OCI-LY3 (cell line): Measurements from ENCODE around the gene RPL12.

ENCODE experiments used
- H2AFZ ChIP-seq: fragments of 200-600, 300-600 bp; shearing (Covaris generic); 2 replicates; pipeline ENCODE4 v1.6.0; 2014; ENCODE audit warnings: antibody characterized with exemption, low read depth, low read length
- H3K27ac ChIP-seq: fragments of 200-600, 300-600 bp; sonication (generic); 2 replicates; pipeline ENCODE4 v1.5.1; 2014; ENCODE audit warnings: mild to moderate bottlenecking, low read length, moderate library complexity, mixed read lengths
- H3K27me3 ChIP-seq: fragments of 200-600, 300-600 bp; sonication (generic); 2 replicates; pipeline ENCODE4 v1.6.1; 2014; ENCODE audit warnings: low read depth, low read length, mixed read lengths
- H3K36me3 ChIP-seq: fragments of 200-600, 300-600 bp; sonication (generic); replicated peaks from 2 replicates; pipeline ENCODE3; 2014; ENCODE audit warnings: low read depth, low read length, mixed read lengths
- H3K4me1 ChIP-seq: fragments of 300-600, 200-600 bp; sonication (generic); 2 replicates; pipeline ENCODE4 v1.6.1; 2014; ENCODE audit warnings: low read length, mixed read lengths
- H3K4me2 ChIP-seq: fragments of 200-600, 300-600 bp; sonication (generic); 2 replicates; pipeline ENCODE4 v1.6.1; 2014; ENCODE audit warnings: low read length, mixed read lengths
- H3K4me3 ChIP-seq: fragments of 300-600, 200-600 bp; sonication (generic); 2 replicates; pipeline ENCODE4 v1.5.1; 2014; ENCODE audit warnings: antibody characterized with exemption, mild to moderate bottlenecking, low read length, moderate library complexity
- H3K79me2 ChIP-seq: fragments of 300-600, 200-600 bp; shearing (Covaris generic); 2 replicates; pipeline ENCODE4 v1.6.1; 2014; ENCODE audit warnings: mild to moderate bottlenecking, low read length, mixed read lengths
- H3K9ac ChIP-seq: fragments of 300-600, 200-600 bp; shearing (Covaris generic); 2 replicates; pipeline ENCODE4 v1.6.0; 2014; ENCODE audit warnings: mild to moderate bottlenecking, low read length, moderate library complexity
- H3K9me3 ChIP-seq: fragments of 200-600, 300-600 bp; shearing (Covaris generic); 2 replicates; pipeline ENCODE4 v1.6.1; 2014; ENCODE audit warnings: low read length, mixed read lengths; ENCODE audit not compliant: insufficient read depth
- H4K20me1 ChIP-seq: fragments of 200-600, 300-600 bp; sonication (generic); 2 replicates; pipeline ENCODE4 v1.6.1; 2016; ENCODE audit warnings: low read length, mixed read lengths; ENCODE audit not compliant: insufficient read depth
- CTCF ChIP-seq: fragments of 200-600, 300-600 bp; sonication (generic); IDR thresholded peaks from 2 replicates; pipeline ENCODE4 v1.5.1; 2014; ENCODE audit warnings: antibody characterized with exemption, low read length, low read depth
- EZH2phosphoT487 ChIP-seq: fragments of 200-600 bp; shearing (Covaris generic); IDR thresholded peaks from 2 replicates; pipeline ENCODE4 v1.6.1; 2018; ENCODE audit warnings: antibody characterized with exemption, mixed run types, low read depth

RPL12 gene

DNA sequence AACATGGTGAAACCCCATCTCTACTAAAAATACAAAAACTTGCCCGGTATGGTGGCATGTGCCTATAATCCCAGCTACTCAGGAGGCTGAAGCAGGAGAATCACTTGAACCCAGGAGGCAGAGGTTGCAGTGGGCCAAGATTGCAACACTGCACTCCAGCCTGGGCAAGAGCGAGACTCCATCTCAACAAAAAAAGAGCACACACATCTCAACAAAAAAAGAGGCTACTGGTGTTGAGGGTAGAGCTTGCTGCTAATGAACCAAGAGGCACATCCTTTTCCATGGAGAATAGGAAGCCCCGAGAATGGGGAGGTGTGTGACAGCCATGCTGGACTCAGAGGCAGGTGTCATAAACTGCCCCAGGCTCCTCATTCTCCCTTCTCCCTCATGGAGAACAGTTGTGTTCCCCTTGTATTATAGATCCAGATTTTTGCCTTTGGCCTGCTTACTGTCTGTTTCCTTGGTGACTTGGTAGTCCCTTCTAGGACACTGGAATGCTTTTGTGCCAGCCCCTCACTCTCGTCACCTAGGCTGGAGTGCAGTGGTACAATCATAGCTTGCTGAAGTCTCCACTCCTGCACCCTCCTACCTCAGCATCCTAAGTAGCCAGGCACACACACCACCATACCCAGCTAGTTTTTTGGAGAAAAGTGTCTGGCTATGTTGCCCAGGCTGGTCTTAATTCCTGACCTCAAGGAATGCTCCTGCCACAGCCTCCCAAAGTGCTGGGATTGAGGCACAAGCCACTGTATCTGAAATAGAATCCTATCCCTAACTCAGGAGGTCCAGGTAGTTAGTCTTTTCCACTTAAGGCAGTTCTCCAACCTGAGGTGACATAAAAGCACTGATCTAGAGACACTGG lies 5.1 kb downstream of the RPL12 start:
- no peak overlapping the region for H2AFZ ChIP-seq
- H3K36me3 ChIP-seq = peaks cover 73% of the 10 kb centered on the region
- no peak overlapping the region for H3K4me3 ChIP-seq
- H3K9me3 ChIP-seq = no peaks in the 10 kb centered on the region
- H4K20me1 ChIP-seq = peaks cover 46% of the 10 kb centered on the region
- H3K4me1 ChIP-seq = peaks cover 12% of the 10 kb centered on the region
- H3K27me3 ChIP-seq = no peaks in the 10 kb centered on the region
- TF ChIP-seq EZH2phosphoT487 (no peak), CTCF (no peak)
- peak overlapping the region; percentile 11; the same call in 1 of the 2 replicates for H3K27ac ChIP-seq
- peaks cover 35% of the 10 kb centered on the region for H3K79me2 ChIP-seq
- H3K9ac ChIP-seq = no peak overlapping the region
- H3K4me2 ChIP-seq = no peak overlapping the region

DNA sequence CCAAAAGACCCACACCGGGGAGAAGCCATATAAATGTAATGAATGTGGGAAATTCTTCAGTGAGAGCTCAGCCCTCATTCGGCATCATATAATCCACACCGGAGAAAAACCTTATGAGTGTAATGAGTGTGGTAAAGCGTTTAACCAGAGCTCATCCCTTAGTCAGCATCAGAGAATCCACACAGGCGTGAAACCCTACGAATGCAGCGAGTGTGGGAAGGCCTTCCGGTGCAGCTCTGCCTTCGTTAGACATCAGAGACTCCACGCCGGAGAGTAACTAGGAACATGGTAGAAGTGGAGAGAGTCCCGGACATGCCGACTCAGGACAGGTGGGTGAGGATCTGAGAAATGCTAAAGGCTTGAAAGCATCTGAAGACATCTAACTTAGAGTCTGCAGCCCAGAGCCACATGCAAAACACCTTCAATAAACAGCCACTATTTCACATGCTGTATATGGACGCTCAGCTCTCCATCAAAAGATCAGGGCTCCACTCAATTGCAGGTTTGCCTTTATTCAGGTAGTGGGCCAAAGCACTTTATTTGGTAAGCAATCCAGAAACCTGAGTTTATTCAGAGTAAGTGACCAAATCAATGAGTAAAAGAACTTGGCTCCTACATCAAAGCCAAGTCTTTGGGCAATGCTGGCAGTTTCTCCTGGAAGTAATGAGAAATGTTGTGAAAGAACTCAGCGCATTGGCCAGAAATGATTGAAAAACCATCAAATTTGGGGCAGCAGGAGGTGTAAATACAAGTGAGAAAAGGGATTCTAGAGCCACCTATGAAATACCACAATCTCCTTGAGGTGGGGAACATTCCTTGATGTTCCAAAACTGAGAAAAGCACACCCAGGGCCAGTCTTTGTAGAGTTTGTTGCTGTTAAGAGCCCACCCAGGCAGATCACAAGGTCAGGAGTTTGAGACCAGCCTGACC lies 6.0 kb downstream of the RPL12 start:
- no peaks in the 10 kb centered on the region for H3K27me3 ChIP-seq
- H3K4me3 ChIP-seq = no peak overlapping the region
- peaks cover 70% of the 10 kb centered on the region for H3K36me3 ChIP-seq
- H3K9ac ChIP-seq = no peak overlapping the region
- H3K4me2 ChIP-seq = no peak overlapping the region
- no peak for TF ChIP-seq EZH2phosphoT487
- no peaks in the 10 kb centered on the region for H3K9me3 ChIP-seq
- peaks cover 12% of the 10 kb centered on the region for H3K4me1 ChIP-seq
- peaks cover 42% of the 10 kb centered on the region for H4K20me1 ChIP-seq
- no peak overlapping the region for H3K27ac ChIP-seq
- peaks cover 26% of the 10 kb centered on the region for H3K79me2 ChIP-seq
- no peak overlapping the region for H2AFZ ChIP-seq

DNA sequence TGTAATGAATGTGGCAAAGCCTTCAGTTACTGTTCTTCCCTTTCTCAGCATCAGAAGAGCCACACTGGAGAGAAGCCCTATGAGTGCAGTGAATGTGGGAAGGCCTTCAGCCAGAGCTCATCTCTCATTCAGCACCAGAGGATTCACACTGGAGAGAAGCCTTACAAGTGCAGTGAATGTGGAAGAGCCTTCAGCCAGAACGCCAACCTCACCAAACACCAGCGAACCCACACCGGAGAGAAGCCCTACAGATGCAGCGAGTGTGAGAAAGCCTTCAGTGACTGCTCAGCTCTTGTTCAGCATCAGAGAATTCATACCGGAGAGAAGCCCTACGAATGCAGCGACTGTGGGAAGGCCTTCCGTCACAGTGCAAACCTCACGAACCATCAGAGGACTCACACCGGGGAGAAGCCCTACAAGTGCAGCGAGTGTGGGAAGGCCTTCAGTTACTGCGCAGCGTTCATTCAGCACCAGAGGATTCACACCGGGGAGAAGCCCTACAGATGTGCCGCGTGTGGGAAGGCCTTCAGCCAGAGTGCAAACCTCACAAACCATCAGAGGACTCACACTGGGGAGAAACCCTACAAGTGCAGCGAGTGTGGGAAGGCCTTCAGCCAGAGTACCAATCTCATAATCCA lies 6.8 kb downstream of the RPL12 start:
- H3K4me2 ChIP-seq = no peak overlapping the region
- no peak overlapping the region for H3K4me3 ChIP-seq
- no peaks in the 10 kb centered on the region for H3K27me3 ChIP-seq
- H3K4me1 ChIP-seq = peaks cover 5% of the 10 kb centered on the region
- no peak overlapping the region for H2AFZ ChIP-seq
- peaks cover 18% of the 10 kb centered on the region for H3K79me2 ChIP-seq
- no peaks in the 10 kb centered on the region for H3K9me3 ChIP-seq
- TF ChIP-seq EZH2phosphoT487 = no peak
- TF ChIP-seq CTCF = no peak
- H3K36me3 ChIP-seq = peaks cover 67% of the 10 kb centered on the region
- H3K27ac ChIP-seq = no peak overlapping the region
- peaks cover 34% of the 10 kb centered on the region for H4K20me1 ChIP-seq
- no peak overlapping the region for H3K9ac ChIP-seq

DNA sequence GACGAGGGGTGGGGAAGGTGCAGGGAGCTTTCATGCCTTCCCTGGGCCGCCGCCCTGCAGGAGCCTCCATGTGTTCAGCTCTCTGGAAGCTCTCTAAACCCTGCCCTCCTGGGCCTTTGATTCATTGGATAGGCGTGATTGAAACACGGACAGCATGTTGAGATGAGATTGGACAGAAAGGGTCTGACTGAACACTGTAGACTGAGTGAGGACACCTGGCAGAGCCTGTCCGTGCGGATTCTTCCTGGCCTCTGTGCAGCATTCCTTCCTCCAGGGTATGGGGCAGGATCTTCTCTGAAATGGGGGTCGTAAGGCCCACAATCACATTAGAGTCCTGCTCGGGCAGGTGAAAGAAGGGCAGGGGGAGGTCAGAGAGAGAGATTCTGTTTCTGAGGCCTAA lies 12.8 kb downstream of the RPL12 start:
- no peak overlapping the region for H3K27ac ChIP-seq
- H3K9me3 ChIP-seq = no peaks in the 10 kb centered on the region
- no peaks in the 10 kb centered on the region for H3K79me2 ChIP-seq

More for the DNA sequence above, 12.8 kb downstream of the RPL12 start:
- no peaks in the 10 kb centered on the region for H3K27me3 ChIP-seq
- H3K4me1 ChIP-seq = no peaks in the 10 kb centered on the region
- H3K9ac ChIP-seq = no peak overlapping the region
- H3K4me2 ChIP-seq = no peak overlapping the region
- no peak overlapping the region for H3K4me3 ChIP-seq
- H3K36me3 ChIP-seq = peaks cover 55% of the 10 kb centered on the region
- H4K20me1 ChIP-seq = no peaks in the 10 kb centered on the region
- TF ChIP-seq EZH2phosphoT487 = no peak
- TF ChIP-seq CTCF = no peak
- H2AFZ ChIP-seq = no peak overlapping the region
